Medulla oblongata (tissue), 1 donor: ENCODE measurements around the gene IL2RA.
"Not testable (repeated sequence)": the region's sequence is repeated elsewhere in the genome, so short reads cannot be mapped to it uniquely, and the experiment has no call there.

Source experiments
- DNase-seq: peaks from one replicate; pipeline ENCODE4 v3.0.0-alpha.2; 2015; ENCODE audit errors: extremely low spot score

IL2RA gene

GRCh38 chr10:5983774-5984173 is 78.4 kb downstream of the IL2RA start:
- no peak for DNase-seq

- DNase-seq = no peak
These were observed 80.6 kb downstream of the IL2RA start for GRCh38 chr10:5981529-5981928.

GRCh38 chr10:5978230-5978489 is 84.0 kb downstream of the IL2RA start:
- no peak for DNase-seq

GRCh38 chr10:5977471-5978229 is 84.5 kb downstream of the IL2RA start, which contains the start of gene IL15RA:
IL15RA (minus strand) TSS chr10:5977543; CDS start chr10:5977492, 51 bp downstream.
- DNase-seq = peak; percentile 54

GRCh38 chr10:5976512-5977470 is 85.4 kb downstream of the IL2RA start:
- peak; percentile 23 for DNase-seq

- peak; percentile 81 for DNase-seq
These were observed 86.3 kb downstream of the IL2RA start for GRCh38 chr10:5975641-5976473.

- DNase-seq = no peak
These were observed 89.1 kb downstream of the IL2RA start for GRCh38 chr10:5973069-5973468.

- DNase-seq = no peak
These were observed 90.3 kb downstream of the IL2RA start for GRCh38 chr10:5971886-5972285.

- peak; percentile 18 for DNase-seq
These were observed 90.8 kb downstream of the IL2RA start for GRCh38 chr10:5971315-5971832.

- DNase-seq = no peak
These were observed 91.6 kb downstream of the IL2RA start for GRCh38 chr10:5970527-5970926.

GRCh38 chr10:5970066-5970465 is 92.1 kb downstream of the IL2RA start:
- no peak for DNase-seq

- DNase-seq = no peak
These were observed 93.3 kb downstream of the IL2RA start for GRCh38 chr10:5968681-5969453.

GRCh38 chr10:5968037-5968680 is 94.0 kb downstream of the IL2RA start:
- DNase-seq = no peak

GRCh38 chr10:5965266-5965665 is 96.9 kb downstream of the IL2RA start:
- no peak for DNase-seq

- DNase-seq = no peak
These were observed 97.4 kb downstream of the IL2RA start for GRCh38 chr10:5964736-5965135.

- DNase-seq = no peak
These were observed 98.6 kb downstream of the IL2RA start for GRCh38 chr10:5963591-5963990.

- DNase-seq = no peak
These were observed 99.1 kb downstream of the IL2RA start for GRCh38 chr10:5963071-5963470.

GRCh38 chr10:5962358-5962940 is 99.7 kb downstream of the IL2RA start:
- DNase-seq = not testable (repeated sequence)

- DNase-seq = no peak
These were observed 100.6 kb downstream of the IL2RA start for GRCh38 chr10:5961405-5962100.

- DNase-seq = not testable (repeated sequence)
These were observed 101.2 kb downstream of the IL2RA start for GRCh38 chr10:5960973-5961275.
